CD4-positive, alpha-beta T cell treated with Interleukin-15 for 4 hours (primary cell): Measurements from ENCODE around the gene TMEM9.

Source experiments
- DNase-seq: peaks from one replicate; pipeline ENCODE4 v3.0.0-alpha.2; 2020; ENCODE audit warnings: low spot score

TMEM9 gene

DNA sequence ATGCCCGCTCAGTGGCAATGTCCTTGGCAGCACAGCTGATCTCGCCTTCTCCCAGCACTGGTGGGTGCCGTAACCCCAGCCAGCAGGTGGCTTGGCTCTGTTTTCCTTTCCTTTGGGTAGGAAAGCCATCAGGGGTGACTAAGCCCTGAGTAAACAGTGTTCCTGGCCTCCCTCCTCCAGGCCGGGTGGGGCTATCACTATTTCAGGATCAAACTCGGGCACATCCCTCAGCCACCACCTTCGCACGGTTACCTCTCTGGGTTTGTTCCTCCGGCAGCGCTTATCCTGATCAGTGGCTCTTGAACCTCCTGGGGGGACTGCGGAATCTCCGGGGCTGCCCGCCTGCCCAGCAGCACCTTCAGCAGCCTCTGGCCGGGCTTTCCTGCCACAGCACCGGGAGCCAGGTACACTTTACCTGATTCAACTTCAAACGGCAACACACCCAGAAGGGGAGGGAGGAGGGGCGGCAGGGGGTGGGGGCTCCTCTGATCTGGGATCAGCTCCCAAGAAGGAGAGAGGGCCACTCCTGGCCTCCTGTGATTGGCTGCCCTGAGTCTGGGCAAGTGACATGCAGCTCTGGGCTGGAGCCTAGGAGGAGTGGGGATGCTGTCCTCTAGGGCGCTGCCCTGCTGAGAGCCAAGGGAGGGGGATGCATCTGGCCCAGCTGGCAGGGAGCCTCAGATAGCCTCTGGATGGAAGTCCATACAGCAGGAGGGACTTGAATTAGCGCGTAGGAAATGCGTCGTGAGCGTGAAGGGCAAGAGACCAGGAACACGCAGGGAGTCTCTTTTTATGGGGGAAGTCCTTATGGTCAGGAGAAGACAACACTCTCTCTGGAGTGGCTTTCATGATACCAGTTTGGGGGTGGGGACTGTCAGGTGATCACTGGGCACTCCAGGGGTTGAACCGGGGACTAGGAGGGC lies 27.2 kb downstream of the TMEM9 start, which contains the start of gene ASCL5:
TSS of gene ASCL5 (minus strand) at position 353 of the 923 bp plus-strand sequence. CDS start 11,812 bp downstream, outside the sequence.
- no peak for DNase-seq

DNA sequence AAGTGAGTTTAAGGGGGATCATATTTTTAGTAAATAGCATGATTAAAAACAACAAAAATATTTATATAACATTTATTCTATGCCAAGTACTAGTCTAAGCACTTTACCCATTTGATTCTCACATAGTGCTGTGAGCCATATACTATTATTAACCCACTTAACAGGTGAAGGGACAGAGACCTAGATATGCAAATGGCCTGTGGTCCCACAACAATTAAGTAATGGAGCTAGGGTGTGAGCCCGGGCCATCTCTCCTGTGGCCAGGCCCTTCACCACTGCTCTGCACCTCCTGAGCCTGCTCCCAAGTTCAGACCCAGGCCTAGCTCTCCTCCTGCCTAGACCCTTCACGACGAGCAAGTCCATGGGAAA lies 27.8 kb downstream of the TMEM9 start:
- DNase-seq = no peak

DNA sequence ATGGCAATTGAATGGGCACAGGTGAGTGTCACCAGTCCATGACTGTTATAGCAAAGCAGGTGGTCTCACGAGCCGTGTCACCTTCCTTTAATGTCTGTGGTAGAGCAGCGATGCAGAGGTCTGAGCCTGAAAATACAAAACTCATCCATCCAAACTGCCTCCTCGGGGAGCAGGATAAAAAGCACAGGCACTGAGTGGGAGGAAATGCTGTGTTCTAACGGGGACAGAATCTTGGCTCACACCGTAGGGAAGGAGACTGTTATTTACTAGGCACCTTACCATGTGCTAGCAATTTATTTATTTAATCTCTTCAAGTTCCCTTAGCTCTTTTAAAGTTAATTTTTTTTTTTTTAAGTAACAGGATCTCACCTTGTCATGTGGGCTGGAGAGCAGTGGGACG lies 28.5 kb downstream of the TMEM9 start:
- DNase-seq = no peak

DNA sequence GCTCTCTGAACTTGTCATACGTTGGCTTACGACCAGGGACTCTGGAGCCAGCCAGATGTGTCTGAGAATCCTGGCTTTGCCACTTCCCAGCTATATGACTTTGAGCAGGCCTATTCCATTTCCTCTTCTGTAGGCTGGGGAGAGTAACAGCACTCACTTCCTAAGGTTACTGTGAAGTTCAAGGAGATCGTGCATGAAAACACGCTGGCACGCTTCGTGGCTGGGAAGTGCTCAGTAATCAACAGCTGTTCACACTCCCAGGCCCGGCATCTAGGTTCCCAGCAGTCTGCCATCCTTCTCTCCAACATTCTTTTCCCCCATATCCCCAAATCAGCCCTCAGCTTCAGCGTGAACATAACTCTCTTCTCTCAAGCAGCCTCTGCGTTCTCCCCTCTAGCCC lies 29.3 kb downstream of the TMEM9 start:
- DNase-seq = no peak

DNA sequence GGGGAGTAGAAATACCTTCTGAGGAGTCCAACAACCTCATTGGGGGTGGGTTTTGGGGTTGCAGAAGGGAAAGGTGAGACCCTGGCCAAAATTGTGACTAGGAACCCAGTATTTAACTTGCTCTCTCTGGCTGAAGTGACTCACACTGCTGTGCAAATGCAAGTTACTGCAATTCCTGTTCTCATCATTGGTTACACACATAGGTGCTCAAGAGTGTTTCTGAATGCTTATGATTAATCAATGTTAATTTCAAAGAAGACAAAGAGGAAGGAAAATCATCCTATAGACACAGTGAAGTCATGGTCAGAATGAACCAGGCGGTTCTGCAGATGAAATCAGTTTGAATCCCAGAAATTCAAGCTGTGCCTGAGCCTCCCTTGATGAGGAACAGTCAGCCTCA lies 30.4 kb downstream of the TMEM9 start:
- DNase-seq = no peak

DNA sequence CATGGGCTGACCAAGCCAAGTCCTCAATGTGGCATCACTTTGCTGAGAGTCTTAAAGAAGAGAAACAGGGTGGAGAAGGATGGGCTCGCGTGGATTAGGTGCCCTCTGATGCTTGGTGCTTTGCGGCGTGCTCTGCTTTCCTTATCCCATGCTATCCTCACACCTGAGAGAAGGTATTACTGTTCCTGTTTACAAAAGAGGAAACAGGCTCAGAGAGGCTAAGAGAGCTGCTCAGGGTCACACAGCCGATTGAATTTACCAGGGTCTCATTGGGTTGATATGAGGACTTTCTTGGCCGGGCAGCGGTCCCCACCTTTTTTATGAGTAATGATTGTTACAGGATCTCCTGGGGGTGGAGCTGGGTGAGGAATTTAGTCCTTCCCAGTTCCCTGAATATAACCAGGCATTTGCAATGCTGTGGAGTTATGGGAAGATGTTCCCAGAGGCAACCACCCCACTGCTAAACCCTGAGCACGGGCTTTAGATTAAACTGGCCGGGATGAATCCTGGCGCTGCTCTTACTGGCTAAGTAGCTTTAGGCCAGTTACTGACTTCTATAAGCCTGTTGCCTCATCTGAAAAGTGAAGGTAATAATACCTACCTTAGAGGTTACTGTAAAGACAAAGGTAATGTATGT lies 31.8 kb downstream of the TMEM9 start:
- DNase-seq = no peak

DNA sequence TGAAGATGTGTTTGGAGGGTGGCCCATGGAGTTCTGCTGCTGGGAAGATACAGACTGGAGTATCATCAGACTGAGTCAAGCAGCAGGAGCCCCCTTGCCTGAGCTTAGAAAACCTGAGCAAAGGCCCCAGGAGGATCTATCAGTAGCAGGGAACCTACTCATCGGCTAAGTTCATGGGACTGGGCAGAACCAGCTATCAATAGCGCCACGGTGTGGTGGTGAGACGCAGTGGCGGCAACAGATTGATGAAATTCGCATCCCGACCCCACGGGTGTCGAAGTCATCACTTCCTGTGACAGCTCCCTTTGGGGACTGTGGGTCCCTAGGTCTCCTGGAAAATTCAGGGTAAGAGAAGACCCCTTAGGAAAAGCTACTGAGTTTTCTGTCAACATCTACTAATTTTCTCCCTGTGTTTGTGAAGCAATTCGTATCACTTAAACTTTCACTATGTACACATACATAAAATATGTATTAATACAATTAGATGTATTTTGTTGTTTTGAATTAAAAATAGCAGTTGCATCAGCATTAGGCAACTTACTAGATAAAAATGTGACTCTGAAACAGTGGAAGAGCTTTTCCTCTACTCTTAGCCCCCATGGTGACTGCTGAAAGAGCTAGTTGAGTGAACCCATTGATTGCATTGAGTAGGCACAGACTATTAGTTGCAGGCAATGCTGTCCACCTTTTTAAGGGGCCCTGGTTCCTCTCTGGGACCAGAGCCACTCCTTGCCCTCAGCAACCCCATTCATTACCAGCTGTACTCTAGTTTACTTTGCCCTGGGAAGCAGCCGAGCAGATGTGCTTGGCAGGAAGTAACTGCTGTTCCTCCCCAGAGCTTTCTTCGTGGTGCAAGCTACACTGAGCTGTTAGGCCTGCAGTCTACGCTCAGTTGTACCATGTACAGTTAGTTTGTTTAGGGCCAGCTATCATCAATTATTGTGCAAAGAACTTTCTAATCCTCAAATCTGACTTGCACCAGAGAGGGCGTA lies 34.8 kb downstream of the TMEM9 start:
- peak; percentile 43 for DNase-seq

DNA sequence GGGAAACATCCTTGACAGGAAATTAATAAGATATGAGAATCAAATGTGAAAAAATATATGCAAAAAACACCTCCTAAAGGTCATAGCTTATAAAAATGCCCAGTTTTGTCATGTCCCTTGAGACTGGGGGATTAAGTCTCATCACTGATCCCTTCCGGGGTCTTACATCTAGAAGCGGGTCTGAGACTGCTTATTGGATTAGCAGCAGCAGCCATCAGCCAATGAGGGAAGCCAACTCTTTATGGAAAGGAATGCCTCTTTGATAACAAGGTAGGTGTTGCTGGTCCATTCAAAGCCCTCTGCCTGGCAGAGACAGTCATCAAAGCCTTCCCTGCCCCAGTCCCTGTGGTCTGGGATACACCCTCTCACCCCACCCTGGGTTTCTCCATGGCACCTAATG lies 38.2 kb downstream of the TMEM9 start:
- DNase-seq = no peak

DNA sequence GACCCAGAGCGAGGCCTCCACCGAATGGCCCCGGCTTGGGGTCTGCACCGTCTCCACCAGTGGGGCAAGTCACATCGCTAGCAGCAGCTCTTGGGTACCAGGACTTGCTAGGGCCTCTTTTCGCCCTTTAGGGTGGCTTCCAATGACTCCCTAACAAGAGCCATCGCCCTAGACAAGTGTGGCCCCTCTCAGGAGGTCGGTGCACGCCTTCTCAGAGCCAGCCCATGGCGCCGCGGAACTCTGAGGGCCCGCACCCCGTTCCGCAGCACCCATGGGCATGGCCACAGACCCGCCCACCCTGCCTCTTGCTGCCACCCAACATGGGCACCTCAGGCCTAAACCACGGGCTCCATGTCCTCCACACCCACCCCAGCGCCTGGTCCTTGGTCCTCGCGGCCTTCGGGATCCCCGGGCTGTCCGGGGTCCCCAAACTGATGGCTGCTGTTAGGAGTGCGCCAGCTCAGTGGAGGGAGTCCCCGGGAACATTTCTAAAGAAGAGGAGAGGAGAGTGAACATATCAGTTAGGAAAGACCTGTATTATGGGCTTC lies 38.8 kb downstream of the TMEM9 start:
- no peak for DNase-seq

DNA sequence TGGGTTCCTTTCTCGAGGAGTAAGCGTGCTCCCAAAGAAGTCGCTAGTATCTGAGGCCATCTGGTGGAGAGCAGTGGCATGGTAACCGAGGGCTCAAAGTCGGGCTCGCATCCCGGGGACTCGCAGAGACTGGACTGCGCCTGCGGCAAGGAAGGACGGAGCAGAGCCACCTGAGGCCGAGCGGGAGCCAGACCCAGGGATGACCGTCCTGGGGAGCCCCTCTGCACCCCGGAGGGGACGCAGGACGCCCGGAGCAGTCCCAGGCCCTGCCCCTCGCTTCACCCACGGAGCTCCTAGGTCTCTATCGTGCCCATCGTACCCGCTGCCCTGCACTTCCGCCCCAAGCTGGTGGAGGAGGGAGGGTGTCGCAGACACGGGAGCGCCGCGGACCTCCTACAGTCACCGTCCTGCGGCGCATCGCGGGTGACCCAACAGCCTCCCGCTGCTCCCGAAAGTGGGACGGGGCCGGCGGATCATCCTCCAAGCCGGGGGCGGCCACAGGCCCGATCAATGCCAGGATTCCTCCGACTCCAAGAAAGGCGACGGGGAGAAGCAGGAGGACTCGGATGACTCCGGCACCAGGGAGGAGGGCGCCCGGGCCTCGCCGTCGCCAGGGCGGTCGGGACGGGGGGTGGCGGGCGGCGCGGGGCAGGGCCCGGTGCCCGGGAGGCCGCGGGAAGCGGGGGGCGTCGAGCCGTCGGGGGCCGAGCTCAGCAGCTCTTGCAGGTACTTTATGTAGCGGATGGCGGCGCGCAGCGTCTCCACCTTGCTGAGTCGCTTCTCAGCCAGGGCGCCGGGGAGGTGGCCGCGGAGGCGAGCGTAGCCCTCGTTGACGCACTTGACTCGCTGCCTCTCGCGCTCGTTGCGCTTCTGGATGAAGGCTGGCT lies 39.8 kb downstream of the TMEM9 start:
- DNase-seq = peak; percentile 73

DNA sequence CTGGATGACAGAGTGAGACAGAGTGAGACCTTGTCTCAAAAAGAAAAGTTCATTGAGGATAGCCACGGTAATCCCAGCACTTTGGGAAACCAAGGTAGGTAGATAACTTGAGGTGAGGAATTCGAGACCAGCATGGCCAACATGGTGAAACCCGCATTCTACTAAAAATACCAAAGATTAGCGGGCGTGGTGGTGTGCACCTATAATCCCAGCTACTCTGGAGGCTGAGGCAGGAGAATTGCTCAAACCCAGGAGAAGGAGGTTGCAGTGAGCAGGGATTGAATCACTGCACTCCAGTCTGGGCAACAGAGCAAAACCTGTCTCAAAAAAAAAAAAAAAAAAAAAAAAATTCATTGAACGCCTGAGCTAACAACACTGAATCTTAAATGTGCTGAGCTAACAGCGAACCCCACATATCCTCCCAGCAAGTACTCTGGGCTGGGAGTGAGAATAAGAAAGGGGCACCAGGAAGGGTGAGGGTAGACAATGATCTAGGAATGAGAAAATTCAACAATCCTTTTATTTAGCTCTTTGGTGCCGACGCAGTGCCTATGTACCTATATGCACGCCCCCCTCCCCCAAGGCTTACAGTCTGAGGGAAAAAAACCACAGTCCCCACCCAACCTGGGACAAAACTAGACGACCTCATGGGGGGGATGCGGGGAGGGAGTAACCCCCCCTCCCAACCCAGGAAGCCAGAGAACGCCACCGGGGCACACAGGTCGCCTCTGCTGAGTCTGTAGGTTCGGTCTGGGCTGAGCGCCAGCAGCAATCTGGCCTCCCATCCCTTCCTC lies 40.6 kb downstream of the TMEM9 start:
- DNase-seq = no peak

DNA sequence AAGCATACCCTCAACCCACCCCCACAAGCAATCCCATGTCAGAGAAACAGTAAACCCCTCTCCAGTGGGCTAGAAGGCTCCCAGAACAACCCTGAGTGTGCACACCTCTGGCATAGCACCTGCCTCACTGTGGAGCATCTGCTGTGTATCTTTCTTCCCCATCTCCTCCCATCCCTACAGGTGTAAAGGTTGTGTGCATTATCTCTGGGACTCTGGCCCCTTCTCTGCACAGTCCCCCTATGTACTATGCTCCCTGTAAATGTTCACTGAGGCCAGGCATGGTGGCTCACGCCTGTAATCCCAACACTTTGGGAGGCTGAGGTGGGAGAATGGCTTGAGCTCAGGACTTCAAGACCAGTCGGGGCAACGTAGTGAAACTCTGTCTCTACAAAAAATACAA lies 41.3 kb downstream of the TMEM9 start:
- no peak for DNase-seq

DNA sequence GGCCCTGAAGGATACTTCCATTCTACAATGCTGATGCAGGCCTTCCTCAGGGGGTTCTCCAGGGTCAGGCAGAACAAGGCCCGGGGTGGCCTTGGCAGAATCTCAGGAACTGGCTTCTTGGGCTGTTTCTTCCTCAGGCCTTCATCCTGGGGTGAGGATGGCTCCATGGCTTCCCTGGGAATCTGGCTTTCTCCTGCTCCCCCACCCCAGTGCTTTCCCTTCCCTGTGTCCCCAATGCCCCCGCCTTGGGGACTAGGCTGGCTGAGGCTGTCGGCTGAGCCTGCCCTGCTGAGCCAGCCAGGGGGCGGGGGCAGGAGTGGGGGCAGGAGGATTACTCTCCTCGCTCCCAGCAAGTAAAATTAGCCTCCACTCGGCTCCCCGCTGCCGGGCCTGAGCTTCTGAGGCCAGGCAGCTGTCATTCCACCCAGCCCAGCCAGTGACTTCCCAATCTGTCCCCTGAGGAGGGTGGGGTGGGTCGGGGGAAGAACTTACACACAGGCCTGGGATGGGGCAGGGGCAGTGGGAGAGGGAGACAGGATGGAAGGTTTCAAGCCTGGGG lies 42.0 kb downstream of the TMEM9 start, which contains the start of gene CACNA1S:
TSS of gene CACNA1S (minus strand) at position 254 of the 559 bp plus-strand sequence. CDS start at position 167, 87 bp downstream.
- no peak for DNase-seq

DNA sequence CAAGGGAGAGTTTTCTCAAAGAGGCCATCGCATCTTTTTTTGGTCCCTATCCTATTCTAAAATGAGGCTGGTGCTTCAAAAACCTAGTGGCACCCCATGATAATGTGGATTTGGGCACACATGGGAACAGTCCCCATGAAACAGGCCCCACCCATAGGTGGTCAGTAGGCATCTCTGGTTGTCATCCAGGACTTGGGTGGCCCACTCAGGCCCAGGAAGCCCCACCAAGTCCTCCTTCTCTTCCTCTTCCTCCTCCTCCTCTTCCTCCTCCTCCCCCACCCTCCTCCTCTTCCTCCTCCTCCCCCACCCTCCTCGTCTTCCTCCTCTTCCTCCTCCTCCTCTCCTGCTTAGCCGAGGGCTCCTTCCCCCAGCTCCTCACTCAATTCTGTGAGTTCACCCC lies 42.6 kb downstream of the TMEM9 start:
- DNase-seq = no peak

DNA sequence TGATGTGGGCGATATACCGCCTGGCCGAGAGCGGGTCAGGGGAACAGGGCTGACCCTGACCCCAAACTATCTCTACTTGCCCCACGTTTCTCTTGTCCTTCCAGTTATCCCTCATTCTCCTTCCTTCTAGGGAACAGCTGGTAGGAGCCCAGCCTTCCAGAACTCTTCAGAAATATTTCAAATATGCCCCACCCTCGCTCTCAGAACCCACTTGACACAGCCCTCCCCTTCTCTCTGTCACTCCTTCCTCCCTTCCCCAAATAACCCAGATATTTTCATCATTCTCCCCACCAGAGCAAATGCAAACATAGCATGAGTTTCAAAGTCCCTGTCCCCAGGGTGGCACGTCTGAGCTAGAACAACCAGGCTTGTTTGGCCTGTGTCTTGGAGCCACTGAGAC lies 43.1 kb downstream of the TMEM9 start:
- DNase-seq = no peak

DNA sequence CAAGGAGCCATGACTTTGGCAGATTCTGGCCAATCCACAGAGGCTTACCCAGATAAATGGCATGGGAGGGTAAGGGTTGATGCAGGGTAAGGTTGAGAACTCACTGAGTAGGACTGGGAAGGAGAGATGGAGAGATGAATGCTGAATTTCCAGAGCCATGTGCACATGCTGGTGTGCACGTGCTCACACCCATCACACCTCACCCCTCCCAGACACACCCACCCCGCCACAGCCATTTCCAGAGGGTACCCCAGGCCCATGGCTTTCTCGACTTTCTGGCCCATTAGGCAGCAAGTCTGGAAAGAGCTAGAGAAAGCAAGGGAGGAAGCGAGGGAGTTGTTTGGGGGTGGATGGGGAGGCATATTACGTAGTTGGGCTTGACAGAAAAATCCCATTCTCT lies 43.7 kb downstream of the TMEM9 start:
- DNase-seq = no peak

DNA sequence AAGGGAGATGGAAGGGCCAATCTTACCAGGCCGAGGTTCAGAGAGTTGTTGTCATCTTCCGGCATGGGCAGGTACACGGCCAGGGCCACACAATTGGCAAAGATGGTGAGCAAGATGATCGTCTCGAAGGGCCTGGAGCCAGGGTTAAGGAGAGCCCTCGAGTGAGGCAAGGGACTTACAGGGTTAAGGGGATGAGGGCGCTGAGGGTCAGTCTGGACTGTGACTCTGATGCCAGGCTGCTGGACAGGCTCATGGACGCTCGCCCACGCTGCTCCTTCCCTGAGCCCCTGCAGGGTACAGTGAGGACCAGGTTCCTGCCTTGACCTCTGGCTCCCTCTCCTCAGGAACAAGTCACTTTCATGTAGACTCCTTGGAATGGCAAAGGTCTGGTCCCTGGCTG lies 44.1 kb downstream of the TMEM9 start:
- DNase-seq = no peak

DNA sequence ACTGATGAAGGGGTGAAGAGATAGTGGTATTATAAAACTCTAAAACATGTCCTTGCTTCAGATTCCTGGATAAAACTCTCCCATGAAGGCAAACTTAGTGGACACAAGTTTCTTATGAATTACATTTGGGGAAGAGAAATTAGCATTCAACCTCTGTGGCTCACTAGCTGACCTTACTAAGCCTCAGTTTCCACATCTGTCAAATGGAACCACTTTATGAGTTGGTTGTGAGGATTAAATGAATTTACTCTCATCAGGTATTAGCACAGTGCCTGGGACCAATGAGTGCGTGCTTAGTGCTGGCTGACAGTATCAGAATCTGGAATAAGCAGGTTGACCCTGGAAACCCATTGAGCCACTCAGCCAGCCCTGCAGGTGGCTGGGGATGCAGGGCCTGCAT lies 44.6 kb downstream of the TMEM9 start:
- no peak for DNase-seq

DNA sequence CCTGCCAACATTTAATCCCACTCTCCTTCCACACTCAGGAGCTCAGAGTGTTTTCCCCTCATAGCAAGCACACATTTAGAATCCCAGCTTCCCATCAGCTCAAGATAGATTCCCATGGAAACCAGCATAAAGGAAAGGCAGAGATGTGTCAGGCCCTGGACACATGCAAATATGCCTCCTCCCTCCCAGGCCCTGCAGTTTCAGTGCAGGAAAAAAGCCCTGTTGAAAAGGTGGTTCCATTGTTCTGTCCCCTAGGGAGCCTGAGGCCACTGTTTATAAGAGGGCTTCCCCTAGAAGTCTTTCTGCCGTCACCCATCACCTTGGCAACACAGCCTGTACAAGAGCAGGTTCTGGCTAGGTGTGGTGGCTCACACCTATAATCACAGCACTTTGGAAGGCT lies 45.7 kb downstream of the TMEM9 start:
- no peak for DNase-seq

DNA sequence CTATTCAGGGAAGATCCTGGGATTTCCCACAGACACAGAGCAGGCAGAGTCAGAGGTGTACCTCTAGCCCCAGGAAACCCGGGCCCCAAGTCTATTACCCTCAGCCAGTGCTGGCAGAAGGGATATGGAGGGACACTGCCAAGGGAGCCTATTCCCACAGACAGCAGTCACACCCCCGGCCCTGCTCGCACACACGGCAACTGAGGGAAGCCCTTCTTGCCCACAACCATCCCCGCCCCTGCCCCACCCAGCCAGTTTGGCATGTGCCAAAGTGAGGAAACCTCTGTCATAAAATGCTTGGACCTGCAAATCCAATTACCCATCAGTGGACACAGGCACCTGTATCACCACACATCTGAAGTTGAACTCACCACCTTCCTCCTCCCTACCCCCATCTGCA lies 48.6 kb downstream of the TMEM9 start:
- no peak for DNase-seq
